Spinal cord (tissue), 10 donors: Measurements from ENCODE around the gene ATP5PO. TPM values are rescaled to one million over a fixed set of nuclear protein-coding genes. Genes with fewer than 3 reads are reported as not detected.
A peak's percentile ranks its signal among the peaks of the same experiment; 100 is the strongest.

Source experiments
- DNase-seq, 6 donors: peaks; one replicate each; pipeline versions ENCODE4 v3.0.0 to v3.0.0-alpha.2; 2013 to 2015; ENCODE audit warnings: low spot score in 6 of 6, low read depth in 4 of 6
- H3K27ac ChIP-seq: one replicate; pipeline ENCODE4 v1.5.1; 2013; ENCODE audit warnings: low read depth, low read length, control low read depth
- H3K27me3 ChIP-seq: one replicate; pipeline ENCODE4 v1.6.1; 2013; ENCODE audit warnings: low read length; ENCODE audit not compliant: control insufficient read depth, insufficient read depth
- H3K36me3 ChIP-seq: one replicate; pipeline ENCODE4 v1.6.1; 2013; ENCODE audit warnings: low read length; ENCODE audit not compliant: control insufficient read depth, insufficient read depth
- H3K4me1 ChIP-seq: one replicate; pipeline ENCODE4 v1.6.1; 2013; ENCODE audit warnings: low read length; ENCODE audit not compliant: control insufficient read depth, insufficient read depth
- H3K4me3 ChIP-seq: one replicate; pipeline ENCODE4 v1.5.1; 2013; ENCODE audit warnings: low read depth, low read length, control low read depth
- H3K9me3 ChIP-seq: one replicate; pipeline ENCODE4 v1.6.1; 2013; ENCODE audit warnings: low read length; ENCODE audit not compliant: control insufficient read depth, insufficient read depth
- WGBS: methylation state at CpG from one replicate; pipeline ENCODE4 v1.1.5; 2013; ENCODE audit warnings: missing lambda C conversion rate; ENCODE audit not compliant: insufficient coverage; 5-methylcytosine and 5-hydroxymethylcytosine counted together
- polyA plus RNA-seq, 2 donors: library from polyadenylated mRNA; unstranded; fragments of 120-200 nt; gene quantifications; one replicate each; pipeline ENCODE4 v1.2.1, GENCODE V29; 2013; ENCODE audit not compliant: insufficient read length in 2 of 2
- total RNA-seq, 2 donors: library from RNA; depleted of rRNA in 1 of 2; stranded (reverse); fragments of 120-200 nt in 1 of 2; fragments of >200 nt in 1 of 2; gene quantifications; one replicate each; pipeline versions ENCODE4 v1.2.3 to v1.2.4, GENCODE V29; 2013 to 2014
- donor health status: healthy.

The ATP5PO gene
- total and polyA plus RNA-seq, 4 donors: 225 to 329 (median 284) TPM

- no peaks in the 10 kb centered on the region for H3K27me3 ChIP-seq
- H3K27ac ChIP-seq: no peak overlapping the region
- no peak for DNase-seq
- no peak overlapping the region for H3K4me3 ChIP-seq
- H3K36me3 ChIP-seq: no peaks in the 10 kb centered on the region
- no peaks in the 10 kb centered on the region for H3K9me3 ChIP-seq
- 89% methylated on average over 7 of the region's 10 CpGs for WGBS
- H3K4me1 ChIP-seq: peaks cover 23% of the 10 kb centered on the region
Observed at GRCh38 chr21:33950431-33951079, 35.0 kb upstream of the ATP5PO start.

GRCh38 chr21:33949516-33950430, 34.2 kb upstream of the ATP5PO start:
- Histone ChIP-seq H3K4me3 (no peak overlapping the region), H3K27ac (no peak overlapping the region), H3K9me3 (no peaks in the 10 kb centered on the region)

GRCh38 chr21:33948951-33949444, 33.4 kb upstream of the ATP5PO start:
- Histone ChIP-seq H3K4me1 (peaks cover 23% of the 10 kb centered on the region), H3K9me3 (no peaks in the 10 kb centered on the region), H3K27me3 (no peaks in the 10 kb centered on the region), H3K27ac (peak overlapping the region; percentile 80), H3K4me3 (no peak overlapping the region), H3K36me3 (no peaks in the 10 kb centered on the region)
- DNase-seq: no peak
- 92% methylated on average over 6 of the region's 9 CpGs for WGBS

More at GRCh38 chr21:33949516-33950430, 34.2 kb upstream of the ATP5PO start:
- Histone ChIP-seq H3K36me3 (no peaks in the 10 kb centered on the region), H3K4me1 (peaks cover 23% of the 10 kb centered on the region), H3K27me3 (no peaks in the 10 kb centered on the region)
- no peak for DNase-seq
- WGBS: 91% methylated on average over 11 of the region's 12 CpGs

GRCh38 chr21:33948096-33948950, 32.7 kb upstream of the ATP5PO start:
- 11% methylated on average over 12 of the region's 17 CpGs for WGBS
- peak; percentile 74 to 98 (median 81) for DNase-seq
- no peak overlapping the region for H3K4me3 ChIP-seq
- H3K27ac ChIP-seq: peak overlapping the region; percentile 80
- no peaks in the 10 kb centered on the region for H3K27me3 ChIP-seq
- no peaks in the 10 kb centered on the region for H3K36me3 ChIP-seq
- H3K4me1 ChIP-seq: peaks cover 23% of the 10 kb centered on the region
- H3K9me3 ChIP-seq: no peaks in the 10 kb centered on the region

GRCh38 chr21:33947451-33948095, 32.0 kb upstream of the ATP5PO start:
- peak in 3 of 6 donors; percentile 13 to 69 (median 50) for DNase-seq
- Histone ChIP-seq H3K4me1 (peaks cover 23% of the 10 kb centered on the region), H3K9me3 (no peaks in the 10 kb centered on the region), H3K27me3 (no peaks in the 10 kb centered on the region), H3K36me3 (no peaks in the 10 kb centered on the region), H3K4me3 (no peak overlapping the region), H3K27ac (peak overlapping the region; percentile 80)
- 16% methylated on average over 4 of the region's 9 CpGs for WGBS

- 100% methylated on average over 1 of the region's 2 CpGs for WGBS
Observed at GRCh38 chr21:33945652-33946270, 30.2 kb upstream of the ATP5PO start.

GRCh38 chr21:33944185-33944763, 28.7 kb upstream of the ATP5PO start:
- no peak for DNase-seq
- no peaks in the 10 kb centered on the region for H3K36me3 ChIP-seq
- no peak overlapping the region for H3K27ac ChIP-seq
- H3K9me3 ChIP-seq: no peaks in the 10 kb centered on the region
- peaks cover 22% of the 10 kb centered on the region for H3K4me1 ChIP-seq
- H3K4me3 ChIP-seq: no peak overlapping the region
- 89% methylated on average over 1 of the region's 1 CpG for WGBS
- no peaks in the 10 kb centered on the region for H3K27me3 ChIP-seq

More at GRCh38 chr21:33945652-33946270, 30.2 kb upstream of the ATP5PO start:
- Histone ChIP-seq H3K9me3 (no peaks in the 10 kb centered on the region), H3K4me1 (peaks cover 23% of the 10 kb centered on the region), H3K4me3 (no peak overlapping the region), H3K27me3 (no peaks in the 10 kb centered on the region), H3K27ac (no peak overlapping the region), H3K36me3 (no peaks in the 10 kb centered on the region)
- no peak for DNase-seq

- Histone ChIP-seq H3K9me3 (no peaks in the 10 kb centered on the region), H3K27me3 (no peaks in the 10 kb centered on the region), H3K4me1 (peaks cover 12% of the 10 kb centered on the region), H3K36me3 (no peaks in the 10 kb centered on the region), H3K27ac (no peak overlapping the region), H3K4me3 (no peak overlapping the region)
- no peak for DNase-seq
- WGBS: 100% methylated on average over 1 of the region's 2 CpGs
Observed at GRCh38 chr21:33943293-33943692, 27.7 kb upstream of the ATP5PO start.
